ENCODE data around the gene HS6ST1. TPM values are rescaled to one million over a fixed set of nuclear protein-coding genes. Genes with fewer than 3 reads are reported as not detected.

HS6ST1 gene
- total and polyA plus RNA-seq, 9 donors, result 12.9 to 62.5 (median 45.3) TPM

- Histone ChIP-seq H3K27me3 (no peaks in the 10 kb centered on the region), H3K36me3 (no peaks in the 10 kb centered on the region), H3K4me1 (ENCODE audit: insufficient read depth) (peaks cover 3% of the 10 kb centered on the region), H3K27ac (no peak overlapping the region), H3K9me3 (no peaks in the 10 kb centered on the region), H3K4me3 (no peak overlapping the region)
- DNase-seq, result peak in 2 of 5 donors; percentile 7 to 34
- TF ChIP-seq EP300 (IDR thresholded peaks at IDR 0.05) (no peak), POLR2A (IDR thresholded peaks at IDR 0.05) (no peak)
- TF ChIP-seq, protein P1, sequence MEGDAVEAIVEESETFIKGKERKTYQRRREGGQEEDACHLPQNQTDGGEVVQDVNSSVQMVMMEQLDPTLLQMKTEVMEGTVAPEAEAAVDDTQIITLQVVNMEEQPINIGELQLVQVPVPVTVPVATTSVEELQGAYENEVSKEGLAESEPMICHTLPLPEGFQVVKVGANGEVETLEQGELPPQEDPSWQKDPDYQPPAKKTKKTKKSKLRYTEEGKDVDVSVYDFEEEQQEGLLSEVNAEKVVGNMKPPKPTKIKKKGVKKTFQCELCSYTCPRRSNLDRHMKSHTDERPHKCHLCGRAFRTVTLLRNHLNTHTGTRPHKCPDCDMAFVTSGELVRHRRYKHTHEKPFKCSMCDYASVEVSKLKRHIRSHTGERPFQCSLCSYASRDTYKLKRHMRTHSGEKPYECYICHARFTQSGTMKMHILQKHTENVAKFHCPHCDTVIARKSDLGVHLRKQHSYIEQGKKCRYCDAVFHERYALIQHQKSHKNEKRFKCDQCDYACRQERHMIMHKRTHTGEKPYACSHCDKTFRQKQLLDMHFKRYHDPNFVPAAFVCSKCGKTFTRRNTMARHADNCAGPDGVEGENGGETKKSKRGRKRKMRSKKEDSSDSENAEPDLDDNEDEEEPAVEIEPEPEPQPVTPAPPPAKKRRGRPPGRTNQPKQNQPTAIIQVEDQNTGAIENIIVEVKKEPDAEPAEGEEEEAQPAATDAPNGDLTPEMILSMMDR (IDR thresholded peaks at IDR 0.05), result no peak
- 62 to 66% (median 65%) methylated on average over 12 of the region's 12 CpGs for WGBS, 3 donors
- intact Hi-C loops (cut with DNase I), result no loop called here
Measured at GRCh38 chr2:128362176-128362888, 43.7 kb upstream of the HS6ST1 start.

DNA sequence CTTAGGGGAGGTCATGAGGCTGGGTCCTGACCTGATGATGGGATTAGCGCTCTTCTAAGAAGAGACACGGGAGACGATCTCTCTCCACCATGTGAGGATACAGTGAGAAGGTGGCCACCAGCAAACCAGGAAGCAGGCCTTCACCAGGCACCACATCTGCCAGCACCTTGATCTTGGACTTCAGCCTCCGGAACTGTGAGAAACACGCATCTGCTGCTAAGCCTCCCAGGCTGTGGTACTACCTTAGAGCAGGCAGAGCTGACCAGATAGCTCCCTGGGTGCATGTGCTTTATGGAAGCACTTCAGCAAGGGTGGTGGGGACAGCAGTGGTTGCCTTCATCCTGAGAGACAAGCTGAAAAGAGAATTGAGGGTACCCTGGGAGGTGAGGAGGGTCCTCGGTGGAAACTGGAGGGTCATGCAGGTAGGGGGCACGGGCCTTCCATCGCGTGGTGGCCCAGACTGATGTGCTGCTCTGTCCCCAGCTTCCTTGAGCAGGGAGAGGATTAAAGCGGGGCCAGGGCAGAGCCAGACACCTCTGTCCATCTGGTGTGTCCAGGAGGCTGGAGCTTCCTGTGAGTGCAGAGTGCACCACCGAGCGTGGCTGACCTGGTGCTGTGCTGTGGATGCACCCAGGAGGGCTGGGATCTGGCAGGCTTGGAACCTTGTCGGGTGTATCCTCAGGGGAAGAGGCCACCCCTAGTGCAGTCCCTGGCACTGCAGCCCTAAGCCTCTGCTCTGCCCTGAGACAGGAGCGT, 42.9 kb upstream of the HS6ST1 start:
- Histone ChIP-seq H3K9me3 (no peaks in the 10 kb centered on the region), H3K4me1 (ENCODE audit: insufficient read depth) (peaks cover 3% of the 10 kb centered on the region), H3K27ac (no peak overlapping the region), H3K4me3 (no peak overlapping the region), H3K27me3 (no peaks in the 10 kb centered on the region), H3K36me3 (no peaks in the 10 kb centered on the region)
- TF ChIP-seq, protein P1 (IDR thresholded peaks at IDR 0.05), result no peak
- TF ChIP-seq POLR2A (IDR thresholded peaks at IDR 0.05), result no peak
- WGBS, 3 donors, result 92 to 95% (median 93%) methylated on average over 14 of the region's 14 CpGs
- DNase-seq, result peak in 3 of 5 donors; percentile 4 to 32 (median 8)
- intact Hi-C loops (cut with DNase I), result no loop called here

DNA sequence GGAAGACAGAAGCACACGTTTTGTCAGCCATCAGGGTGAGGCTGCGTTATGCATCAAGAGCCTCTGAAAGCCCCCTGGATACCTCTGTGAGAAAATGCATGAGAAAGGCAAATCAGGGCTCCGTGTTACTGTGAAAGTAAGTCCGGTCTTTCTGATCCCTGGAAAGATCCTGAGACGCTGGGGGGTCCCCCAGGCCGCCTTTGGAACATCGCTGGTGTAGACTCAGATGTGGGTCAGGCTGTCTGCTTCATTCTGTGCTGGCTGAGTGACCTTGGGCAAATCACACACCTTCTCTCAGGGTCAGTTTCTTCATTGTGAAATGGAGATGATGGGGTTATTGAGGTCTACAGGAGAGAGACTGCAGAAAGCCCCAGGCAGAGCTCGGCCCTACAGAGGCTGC, 42.0 kb upstream of the HS6ST1 start:
- no peak for DNase-seq
- no peak overlapping the region for H3K4me3 ChIP-seq
- 95 to 96% (median 95%) methylated on average over 8 of the region's 8 CpGs for WGBS, 3 donors
- H3K4me1 ChIP-seq (ENCODE audit: insufficient read depth), result peaks cover 3% of the 10 kb centered on the region
- intact Hi-C loops (cut with DNase I), result no loop called here
- H3K36me3 ChIP-seq, result no peaks in the 10 kb centered on the region
- TF ChIP-seq POLR2A (IDR thresholded peaks at IDR 0.05) (no peak), EP300 (IDR thresholded peaks at IDR 0.05) (no peak)
- TF ChIP-seq, protein P1 (IDR thresholded peaks at IDR 0.05), result no peak
- H3K9me3 ChIP-seq, result no peaks in the 10 kb centered on the region
- H3K27ac ChIP-seq, result no peak overlapping the region
- H3K27me3 ChIP-seq, result no peaks in the 10 kb centered on the region

- H3K27ac ChIP-seq, result no peak overlapping the region
- intact Hi-C loops (cut with DNase I), result no loop called here
- peak in 2 of 5 donors; percentile 5 to 16 for DNase-seq
- no peak overlapping the region for H3K4me3 ChIP-seq
- H3K27me3 ChIP-seq, result no peaks in the 10 kb centered on the region
- WGBS, 3 donors, result 85 to 96% (median 87%) methylated on average over 9 to 11 of the region's 11 CpGs
- H3K36me3 ChIP-seq, result no peaks in the 10 kb centered on the region
- H3K4me1 ChIP-seq (ENCODE audit: insufficient read depth), result peaks cover 3% of the 10 kb centered on the region
- TF ChIP-seq, protein P1 (IDR thresholded peaks at IDR 0.05), result no peak
- TF ChIP-seq POLR2A (IDR thresholded peaks at IDR 0.05) (no peak), EP300 (IDR thresholded peaks at IDR 0.05) (no peak)
- H3K9me3 ChIP-seq, result no peaks in the 10 kb centered on the region
Measured at GRCh38 chr2:128359841-128360240, 41.2 kb upstream of the HS6ST1 start.
